H1 (cell line): ENCODE results near the gene AKAP9. TPM values are rescaled to one million over a fixed set of nuclear protein-coding genes. Genes with fewer than 3 reads are reported as not detected.
A peak's percentile ranks its signal among the peaks of the same experiment; 100 is the strongest.

Experiments used
- ATF2 ChIP-seq: IDR thresholded peaks from 2 replicates; pipeline ENCODE4 v1.6.1; 2012; ENCODE audit warnings: low read length, inconsistent platforms
- CHD7 ChIP-seq: fragments of 300-600 bp; sonication (generic); IDR thresholded peaks from 2 replicates; pipeline ENCODE4 v1.7.1; 2012; ENCODE audit warnings: low read length, moderate library complexity, mild to moderate bottlenecking, inconsistent platforms; ENCODE audit not compliant: insufficient replicate concordance
- EGR1 ChIP-seq: IDR thresholded peaks from 2 replicates; pipeline ENCODE4 v1.6.1; 2011; ENCODE audit warnings: low read depth, low read length, borderline replicate concordance
- SAP30 ChIP-seq: fragments of 300-600 bp; sonication (generic); IDR thresholded peaks from 2 replicates; pipeline ENCODE4 v1.7.1; 2012; ENCODE audit warnings: low read length, moderate library complexity, mild to moderate bottlenecking, inconsistent platforms; ENCODE audit not compliant: insufficient read depth, insufficient replicate concordance
- SIRT6 ChIP-seq: IDR thresholded peaks from one replicate; pipeline ENCODE4 v1.7.1; 2012; ENCODE audit warnings: low read length, inconsistent platforms
- YY1 ChIP-seq: IDR thresholded peaks from 2 replicates; pipeline ENCODE4 v1.6.1; 2011; ENCODE audit warnings: low read depth, mild to moderate bottlenecking, low read length
- ZNF274 ChIP-seq: IDR thresholded peaks from 2 replicates; pipeline ENCODE4 v1.7.0; 2012; ENCODE audit warnings: low read length, borderline replicate concordance; ENCODE audit errors: extremely low read depth
- polyA plus RNA-seq, 7 experiments: library from polyadenylated mRNA; depleted of rRNA in 3 of 7; stranded (reverse) in 5 of 7; unstranded in 2 of 7; fragments of >200 nt in 5 of 7; fragments of 200-250 nt in 2 of 7; gene quantifications; 1 replicate in 5 of 7; 2 replicates in 1 of 7; 4 replicates in 1 of 7; pipeline versions ENCODE4 v1.2.1 to v1.2.3, GENCODE V29; 2011 to 2013; ENCODE audit warnings: missing spikeins in 2 of 7, mixed read lengths in 2 of 7
- total RNA-seq: library from RNA; stranded (reverse); fragmentation: NEBNext Ultra II Directional; extraction: Animal tissue kit (Norgen Biotek cat#: 25700); gene quantifications from 2 replicates; pipeline ENCODE4 v1.2.1, GENCODE V29; 2021
- TF ChIP-seq, protein P1 (sequence below): IDR thresholded peaks from 2 replicates; pipeline ENCODE4 v1.6.1; 2012; ENCODE audit warnings: inconsistent platforms

Gene AKAP9
- total and polyA plus RNA-seq, 2 of the 8 experiments (the other 6 are each of a cell fraction or from before 2014, with no cell fraction given): 6.2 to 26.3 TPM

DNA sequence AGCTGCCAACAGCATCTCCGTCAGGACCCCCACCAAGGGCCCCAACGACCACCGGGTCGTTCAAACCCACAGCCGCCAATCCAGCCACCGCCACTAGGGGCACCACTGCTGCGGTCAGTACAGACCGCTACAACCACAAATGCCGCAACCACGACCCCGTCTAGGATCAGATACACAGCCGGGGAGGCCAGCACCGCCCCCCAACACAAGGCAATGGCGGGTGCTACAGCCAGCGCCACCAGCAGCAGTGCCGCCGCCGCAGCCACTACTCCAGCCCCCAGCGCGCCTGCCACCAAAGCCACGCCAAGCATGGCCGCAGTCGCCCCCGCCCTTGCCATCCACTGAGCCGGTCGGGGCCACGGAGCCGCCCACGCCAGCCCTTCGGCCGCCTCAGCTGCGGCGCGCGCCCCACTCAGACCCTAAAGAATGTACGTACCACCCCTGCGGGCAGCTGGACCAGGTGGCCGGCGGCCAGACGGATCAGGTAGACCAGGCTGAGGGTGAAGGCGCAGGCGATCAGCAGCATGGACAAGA, 193.1 kb downstream of the AKAP9 start (continued):
- no peak for TF ChIP-seq CHD7
- no peak for TF ChIP-seq SIRT6
- TF ChIP-seq ATF2: no peak
- no peak for TF ChIP-seq ZNF274
- TF ChIP-seq YY1: peak; percentile 74; the same call in 1 of the 2 replicates
- no peak for TF ChIP-seq SAP30
- TF ChIP-seq, protein P1, sequence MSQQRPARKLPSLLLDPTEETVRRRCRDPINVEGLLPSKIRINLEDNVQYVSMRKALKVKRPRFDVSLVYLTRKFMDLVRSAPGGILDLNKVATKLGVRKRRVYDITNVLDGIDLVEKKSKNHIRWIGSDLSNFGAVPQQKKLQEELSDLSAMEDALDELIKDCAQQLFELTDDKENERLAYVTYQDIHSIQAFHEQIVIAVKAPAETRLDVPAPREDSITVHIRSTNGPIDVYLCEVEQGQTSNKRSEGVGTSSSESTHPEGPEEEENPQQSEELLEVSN: no peak
- TF ChIP-seq EGR1: 0 out of 2 replicates have a peak, but pooled peaks have one; percentile 73
